CD4-positive, alpha-beta T cell treated with Interleukin-10 for 1 hour (primary cell): ENCODE measurements around the gene ILKAP.
A peak's percentile ranks its signal among the peaks of the same experiment; 100 is the strongest.

ENCODE experiments used
- DNase-seq: peaks from one replicate; pipeline ENCODE4 v3.0.0-alpha.2; 2020

The ILKAP gene

DNA sequence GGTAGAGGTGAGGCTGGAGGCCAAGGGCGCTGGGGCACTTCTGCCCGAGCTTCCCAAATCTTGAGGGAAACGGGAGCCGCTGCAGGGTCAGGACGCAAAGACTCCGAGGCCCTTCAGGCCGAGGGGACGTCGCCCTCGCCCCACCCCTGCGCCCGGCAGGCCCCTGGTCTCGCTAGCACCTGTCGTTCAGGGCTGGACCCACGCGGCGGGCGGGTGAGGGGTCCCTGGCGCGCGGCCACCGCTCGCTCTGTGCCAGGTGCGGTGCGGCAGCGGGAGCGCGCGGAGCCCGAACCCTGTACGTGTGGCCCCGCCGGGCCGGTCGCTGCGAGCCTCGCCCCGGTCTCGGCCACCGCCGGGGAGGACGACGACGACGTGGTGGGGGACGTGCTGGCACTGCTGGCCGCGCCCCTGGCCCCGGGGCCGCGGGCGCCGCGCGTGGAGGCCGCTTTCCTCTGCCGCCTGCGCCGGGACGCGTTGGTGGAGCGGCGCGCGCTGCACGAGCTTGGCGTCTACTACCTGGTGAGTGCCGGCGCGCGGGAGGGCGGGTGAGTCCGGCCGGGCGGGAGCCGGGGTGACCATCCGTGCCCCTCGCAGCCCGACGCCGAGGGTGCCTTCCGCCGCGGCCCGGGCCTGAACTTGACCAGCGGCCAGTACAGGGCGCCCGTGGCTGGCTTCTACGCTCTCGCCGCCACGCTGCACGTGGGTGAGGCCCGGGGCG is 39.9 kb downstream of the ILKAP start:
- DNase-seq, result no peak

DNA sequence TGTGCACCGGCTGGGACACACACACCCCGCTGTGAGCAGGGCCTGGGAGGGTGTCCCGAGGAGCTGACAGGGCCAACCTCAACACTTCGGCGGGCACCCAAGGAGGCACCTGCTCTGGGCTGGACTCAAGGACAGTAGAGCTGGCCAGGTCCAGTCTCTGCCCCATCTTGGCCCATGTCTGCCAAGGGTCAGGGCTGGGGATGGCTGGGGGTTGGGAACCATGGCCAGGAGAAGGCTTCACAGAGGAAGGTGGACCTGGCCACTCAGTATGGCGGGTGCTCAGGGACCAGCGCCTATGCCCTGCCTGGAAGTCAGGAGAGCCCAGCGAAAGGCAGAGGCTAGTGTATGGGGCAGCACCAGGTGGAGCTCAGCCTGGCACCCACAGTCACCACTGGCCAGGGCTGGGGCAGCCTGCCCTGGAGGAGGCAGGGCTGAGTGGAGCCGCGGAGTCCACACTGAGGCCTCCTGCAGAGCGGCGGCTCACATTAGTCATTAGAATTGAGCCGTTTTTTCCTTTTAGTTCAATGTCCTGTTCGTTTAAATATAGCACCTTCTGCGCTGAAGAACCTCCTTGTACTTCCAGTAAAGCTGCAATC is 40.6 kb downstream of the ILKAP start:
- DNase-seq, result no peak

DNA sequence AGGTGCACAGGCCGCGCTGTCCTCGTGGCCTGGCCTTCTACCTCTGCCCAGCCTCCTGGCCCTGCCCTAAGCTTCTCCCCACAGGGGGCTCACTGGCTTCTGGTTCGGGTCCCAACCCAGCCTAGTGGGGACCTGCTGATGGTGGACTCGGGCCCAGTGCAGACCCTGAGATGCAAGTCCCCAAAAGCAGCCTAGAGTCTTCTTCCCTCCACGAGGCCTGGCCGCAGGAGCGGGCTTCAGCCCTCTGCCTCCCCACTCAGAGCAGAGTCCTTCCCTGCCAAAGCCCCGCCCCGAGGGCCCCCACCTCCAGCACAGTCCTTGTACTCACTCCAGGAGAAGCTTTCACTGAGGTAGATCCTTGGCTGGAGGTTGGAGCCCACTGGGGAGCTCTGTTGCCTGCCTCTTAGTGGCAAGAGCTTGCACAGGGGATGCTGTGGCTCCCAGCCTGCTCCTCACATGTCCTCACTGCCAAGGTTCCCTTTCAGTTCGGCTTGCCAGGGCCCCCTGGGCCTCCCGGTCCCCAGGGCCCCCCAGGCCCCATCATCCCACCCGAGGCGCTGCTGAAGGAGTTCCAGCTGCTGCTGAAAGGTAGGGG is 41.1 kb downstream of the ILKAP start:
- no peak for DNase-seq

DNA sequence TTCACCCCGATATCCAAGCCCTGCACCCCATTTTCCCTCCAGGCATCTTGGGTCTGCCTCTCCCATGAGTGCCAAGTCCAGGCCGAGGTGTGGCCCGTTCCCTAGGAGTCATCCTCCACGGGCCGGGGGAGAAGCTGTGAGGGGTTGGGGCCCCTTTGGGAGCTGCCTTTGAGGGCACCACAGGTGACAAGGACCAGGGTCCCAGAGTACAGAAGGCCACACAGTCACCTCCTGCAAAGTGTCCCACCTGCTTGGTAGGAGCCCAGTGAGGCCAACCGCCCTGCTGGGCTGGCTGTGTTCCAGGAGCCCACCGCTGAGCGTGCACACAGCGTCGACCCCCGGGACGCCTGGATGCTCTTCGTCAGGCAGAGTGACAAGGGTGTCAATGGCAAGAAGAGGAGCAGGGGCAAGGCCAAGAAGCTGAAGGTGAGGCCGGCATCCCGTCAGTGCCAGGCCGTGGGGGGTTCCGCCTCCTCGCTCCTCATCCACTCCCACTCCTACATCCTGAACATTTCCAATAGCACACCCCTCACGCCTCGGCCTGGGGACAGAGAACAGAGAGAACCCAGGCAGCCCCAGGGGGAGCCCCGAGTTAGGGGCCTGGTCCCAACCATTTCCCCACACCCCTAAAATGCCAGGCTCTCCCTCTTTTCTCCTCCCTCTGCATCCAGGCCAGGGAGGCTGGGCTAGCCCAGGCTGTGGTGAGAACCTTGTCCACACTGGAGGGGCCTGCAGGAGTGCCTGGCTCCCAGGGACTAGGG is 42.0 kb downstream of the ILKAP start:
- no peak for DNase-seq

DNA sequence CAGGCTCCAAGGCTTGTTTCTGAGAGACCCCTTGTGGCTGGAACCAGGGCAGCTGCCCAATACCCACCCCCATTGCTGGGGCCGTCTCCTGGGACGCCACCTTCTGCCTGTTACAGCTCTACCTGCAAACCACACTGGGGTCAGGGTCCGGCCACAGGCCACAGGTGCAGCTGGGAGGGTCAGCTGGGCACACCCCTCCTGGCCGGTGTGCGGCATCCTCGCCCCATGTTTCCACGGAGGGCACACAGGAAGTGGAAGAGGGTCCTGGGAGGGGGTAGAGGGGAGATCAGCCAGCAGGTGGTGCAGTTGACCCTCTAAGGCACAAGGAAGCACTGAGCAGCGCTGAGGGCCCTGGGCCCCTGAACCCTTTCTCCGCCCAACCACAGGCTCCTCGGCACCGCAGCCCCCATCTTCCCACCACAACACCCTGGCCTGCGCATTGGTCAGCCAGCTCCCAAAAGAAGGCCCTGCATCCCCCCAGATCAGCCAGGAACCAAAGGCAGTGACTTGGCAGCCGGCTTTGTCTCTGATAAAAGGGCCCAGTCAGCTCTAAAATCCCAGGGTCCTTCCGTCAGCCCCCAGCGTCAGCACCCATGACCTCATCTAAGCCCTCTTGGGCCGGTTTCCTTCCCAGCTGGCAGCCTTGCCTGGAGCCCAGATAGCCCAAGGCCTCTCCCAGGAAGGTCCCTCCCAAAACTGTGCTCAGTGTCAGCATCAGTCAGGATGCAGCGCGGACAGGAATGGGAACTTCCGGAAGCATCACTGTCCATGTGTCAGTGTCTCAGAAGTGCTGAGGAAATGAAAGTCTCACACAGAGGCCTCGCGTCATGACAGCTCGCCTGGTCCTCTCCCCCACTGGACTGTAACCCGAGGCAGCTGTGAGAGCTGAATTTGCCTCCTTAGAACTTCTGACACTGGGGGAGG is 43.0 kb downstream of the ILKAP start:
- no peak for DNase-seq

DNA sequence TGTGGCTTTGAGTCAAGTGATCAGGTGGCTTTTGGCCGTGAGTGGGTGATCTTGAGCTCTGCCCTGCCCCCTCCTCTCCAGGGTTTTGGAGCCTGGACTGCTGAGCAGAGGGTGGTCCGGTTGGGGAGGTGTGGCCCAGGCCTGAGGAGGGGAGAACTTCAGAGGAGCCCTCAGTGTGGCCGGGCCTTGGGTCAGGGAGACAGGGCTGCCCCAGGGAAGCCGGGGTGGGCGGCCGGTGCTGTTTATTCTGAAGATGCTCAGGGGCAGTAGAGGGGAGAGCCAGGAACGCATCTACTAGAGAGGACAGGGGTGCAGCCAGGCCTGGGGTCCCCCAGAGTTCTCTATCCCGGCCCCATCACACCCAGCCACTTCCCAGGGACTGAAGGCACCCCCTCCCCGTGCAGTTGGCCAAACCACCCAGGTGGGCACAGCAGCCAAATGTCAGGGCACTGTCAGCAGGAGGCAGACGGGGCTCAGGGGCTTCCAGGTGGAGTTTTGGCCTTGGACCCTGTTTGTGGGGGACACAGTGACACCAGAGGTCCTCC is 43.8 kb downstream of the ILKAP start:
- no peak for DNase-seq

DNA sequence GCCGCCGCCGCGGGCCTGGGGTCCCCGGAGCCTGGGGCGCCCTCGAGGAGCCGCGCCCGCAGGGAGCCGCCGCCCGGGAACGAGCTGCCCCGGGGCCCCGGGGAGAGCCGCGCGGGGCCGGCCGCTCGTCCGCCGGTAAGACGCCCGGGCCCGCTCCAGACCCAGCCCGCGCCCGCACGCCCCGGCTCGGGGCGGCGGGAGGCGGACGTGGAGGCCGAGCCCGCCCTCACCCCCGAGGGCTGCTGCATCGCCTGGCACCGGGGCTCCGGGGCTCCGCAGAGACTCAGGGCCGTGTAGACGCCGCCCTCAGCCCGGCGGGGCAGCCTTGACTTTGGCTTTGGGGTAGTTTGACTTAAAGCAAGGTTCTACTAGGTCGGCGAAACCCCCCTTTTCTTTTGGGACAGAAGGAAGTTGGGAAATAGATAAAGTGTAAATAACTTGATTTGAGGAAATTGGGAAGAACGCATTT is 44.4 kb downstream of the ILKAP start:
- no peak for DNase-seq

DNA sequence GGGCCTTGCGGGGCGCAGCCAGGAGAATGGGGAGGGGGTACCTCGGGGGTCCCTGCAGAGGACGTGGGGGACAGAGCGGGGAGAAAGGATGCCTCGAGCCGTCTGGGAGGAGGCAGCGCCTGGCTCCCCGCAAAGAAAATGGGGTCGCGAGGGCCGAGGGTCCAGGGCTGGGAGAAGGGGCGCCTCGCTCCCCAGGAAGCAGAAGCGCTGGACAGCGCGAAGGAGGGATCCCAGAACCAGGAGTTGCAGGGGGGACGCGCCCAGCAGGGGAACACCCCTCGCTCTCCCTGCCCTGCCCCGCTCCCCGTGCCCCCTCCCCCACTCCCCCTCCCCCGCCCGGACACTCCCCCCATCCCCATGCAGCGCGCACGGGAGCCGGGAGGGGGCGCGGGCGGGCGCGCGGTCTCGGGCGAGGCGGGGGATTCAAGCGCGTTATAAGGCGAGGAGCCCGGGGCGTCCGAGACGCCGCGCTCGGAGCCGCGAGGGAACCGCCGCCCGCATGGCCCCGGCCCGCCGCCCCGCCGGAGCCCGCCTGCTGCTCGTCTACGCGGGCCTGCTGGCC is 44.9 kb downstream of the ILKAP start, which contains the start of gene ERFE:
Gene ERFE (plus strand): TSS at position 462 of the 562 bp plus-strand sequence. CDS start 38 bp downstream, at position 500.
- peak; percentile 46 for DNase-seq

DNA sequence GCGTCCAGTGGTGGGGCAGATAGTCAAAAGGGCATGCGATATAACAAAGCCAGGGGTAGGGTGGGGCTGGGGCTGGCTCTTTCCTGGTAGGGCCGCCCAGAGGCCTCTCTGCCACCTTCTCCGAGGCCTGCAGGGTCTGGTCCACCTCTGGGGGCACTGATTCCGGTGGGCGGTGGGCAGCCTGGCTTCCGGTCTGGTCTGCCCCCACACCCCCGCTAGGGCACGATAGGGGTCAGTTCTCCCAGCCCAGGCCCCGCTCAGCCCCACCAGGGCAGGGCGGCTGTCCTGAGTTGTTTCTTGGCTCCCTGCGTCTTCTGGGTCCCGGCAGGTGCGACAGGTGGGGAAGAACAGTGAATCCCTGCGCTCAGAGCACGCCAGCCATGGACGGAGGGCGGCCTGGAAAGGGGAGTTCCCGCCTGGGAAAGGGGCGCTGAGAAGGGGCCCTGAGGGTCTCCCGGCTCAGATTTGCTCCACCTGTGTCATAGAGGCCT is 45.4 kb downstream of the ILKAP start:
- no peak for DNase-seq

DNA sequence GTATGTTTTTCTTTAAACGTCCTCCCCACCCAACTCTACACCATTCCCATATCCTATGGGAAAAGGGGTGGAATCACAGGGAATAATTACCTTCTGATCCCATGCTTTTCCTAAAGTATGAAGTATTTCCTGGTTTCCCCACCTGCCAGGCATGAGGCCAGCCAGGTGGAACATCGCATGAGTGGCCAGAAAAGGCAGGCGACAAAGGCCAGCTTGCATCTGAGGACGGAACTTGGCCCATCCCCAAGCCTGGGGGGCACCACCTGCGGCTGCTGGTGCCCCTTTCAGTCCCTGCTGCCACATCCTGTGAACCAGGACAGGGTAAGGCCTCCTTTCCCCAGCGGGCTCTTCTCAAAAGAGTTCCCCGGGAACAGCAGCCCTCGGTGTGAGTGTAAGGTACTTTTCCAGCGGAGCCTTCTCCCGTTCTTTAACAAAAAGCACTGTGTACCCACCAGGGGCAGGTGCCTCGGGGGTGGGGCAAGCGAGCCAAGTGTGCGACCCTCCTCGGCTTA is 45.9 kb downstream of the ILKAP start:
- no peak for DNase-seq

DNA sequence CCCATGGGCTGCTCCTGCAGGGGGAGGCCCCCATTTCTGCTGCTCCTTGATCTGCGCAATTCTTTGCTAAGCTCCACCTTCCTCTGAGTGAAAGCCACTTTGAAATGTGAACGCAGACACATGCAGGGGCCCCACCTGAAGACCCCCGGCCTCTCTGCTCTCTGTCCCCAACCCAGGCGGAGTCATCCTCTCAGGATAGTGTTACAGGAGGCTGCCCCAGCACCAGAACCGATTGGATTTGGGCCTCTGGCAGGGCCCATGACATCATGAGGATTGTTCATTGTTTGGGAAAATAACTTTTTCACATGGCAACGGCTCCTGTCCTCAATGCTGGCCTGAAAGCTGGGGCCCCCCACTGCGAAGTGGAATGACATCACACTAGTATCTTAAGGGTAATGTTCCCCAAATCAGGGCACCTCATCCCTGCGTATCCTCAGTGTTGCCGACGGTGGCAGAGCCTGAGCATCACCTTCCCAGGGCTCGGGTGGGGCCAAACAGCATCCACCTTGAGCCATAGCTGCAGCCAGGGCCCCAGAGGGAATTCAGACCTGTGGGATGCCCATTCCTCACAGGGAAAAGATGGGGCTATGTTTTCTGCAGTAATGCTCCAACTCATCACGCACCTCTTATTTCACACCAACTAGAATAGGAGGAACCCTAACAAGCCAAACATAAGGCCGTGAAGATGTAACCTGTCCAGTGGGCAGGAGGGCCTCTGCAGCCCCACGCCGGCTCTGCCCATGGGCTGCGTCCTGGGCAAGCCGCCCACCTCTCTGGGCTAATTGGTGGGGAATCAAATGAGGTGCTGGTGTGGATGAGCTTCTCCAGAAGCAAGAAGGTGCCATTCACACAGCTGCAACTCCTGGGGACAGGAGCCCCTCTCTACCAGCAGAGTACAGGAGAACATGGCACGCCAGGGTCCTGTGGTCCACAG is 47.5 kb downstream of the ILKAP start:
- no peak for DNase-seq

DNA sequence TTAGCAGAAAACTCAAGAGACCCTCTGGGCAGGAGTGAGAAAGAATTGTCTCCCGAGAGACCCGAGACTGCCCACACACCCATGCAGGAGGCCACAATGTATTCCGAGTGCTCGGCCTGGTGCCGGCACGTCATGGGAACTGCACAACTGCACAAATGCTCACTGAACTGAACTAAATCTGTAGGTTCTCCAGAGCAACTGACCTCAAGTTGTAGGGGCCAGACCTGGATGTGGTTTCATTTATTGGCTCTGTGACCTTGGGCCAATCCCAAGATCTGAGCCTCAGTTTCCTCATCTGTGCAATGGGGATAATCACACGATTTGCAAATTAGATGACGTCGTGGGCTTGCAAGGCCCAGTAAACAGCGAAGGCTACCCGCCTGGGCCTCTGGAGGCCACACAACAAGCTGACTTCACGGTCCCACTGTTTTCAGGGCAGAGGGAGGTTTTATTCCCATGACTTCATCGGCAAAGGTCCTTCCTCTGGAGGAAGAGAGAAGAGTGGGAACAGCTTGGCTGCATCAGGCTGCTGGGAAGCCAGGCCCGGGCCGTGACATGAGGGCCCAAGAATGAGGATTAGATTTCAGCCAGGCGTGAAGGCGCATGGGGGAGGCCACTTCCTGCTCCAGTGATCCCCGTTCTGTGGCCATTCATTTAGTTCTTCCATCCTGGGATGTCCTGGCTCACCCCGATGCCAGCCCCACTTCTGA is 48.3 kb downstream of the ILKAP start:
- no peak for DNase-seq

DNA sequence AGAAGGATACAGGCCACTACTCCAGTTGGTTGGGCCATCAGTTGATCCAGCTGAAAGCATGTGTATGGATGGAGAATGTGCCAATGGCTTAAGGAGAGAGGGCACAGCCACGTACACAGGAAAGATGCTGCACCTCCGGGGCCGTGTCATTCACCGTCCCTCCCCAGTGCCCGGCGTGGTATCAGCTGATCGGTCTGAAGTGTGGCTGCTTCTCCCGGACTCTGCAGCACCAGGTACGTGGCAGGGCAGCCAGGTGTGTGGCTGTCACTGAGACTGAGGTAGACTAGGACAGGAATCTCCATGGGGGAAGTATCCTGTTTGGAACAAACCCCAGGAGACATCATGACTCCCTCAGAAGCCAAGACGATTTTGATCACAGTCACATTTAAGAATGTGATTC is 48.9 kb downstream of the ILKAP start:
- no peak for DNase-seq

DNA sequence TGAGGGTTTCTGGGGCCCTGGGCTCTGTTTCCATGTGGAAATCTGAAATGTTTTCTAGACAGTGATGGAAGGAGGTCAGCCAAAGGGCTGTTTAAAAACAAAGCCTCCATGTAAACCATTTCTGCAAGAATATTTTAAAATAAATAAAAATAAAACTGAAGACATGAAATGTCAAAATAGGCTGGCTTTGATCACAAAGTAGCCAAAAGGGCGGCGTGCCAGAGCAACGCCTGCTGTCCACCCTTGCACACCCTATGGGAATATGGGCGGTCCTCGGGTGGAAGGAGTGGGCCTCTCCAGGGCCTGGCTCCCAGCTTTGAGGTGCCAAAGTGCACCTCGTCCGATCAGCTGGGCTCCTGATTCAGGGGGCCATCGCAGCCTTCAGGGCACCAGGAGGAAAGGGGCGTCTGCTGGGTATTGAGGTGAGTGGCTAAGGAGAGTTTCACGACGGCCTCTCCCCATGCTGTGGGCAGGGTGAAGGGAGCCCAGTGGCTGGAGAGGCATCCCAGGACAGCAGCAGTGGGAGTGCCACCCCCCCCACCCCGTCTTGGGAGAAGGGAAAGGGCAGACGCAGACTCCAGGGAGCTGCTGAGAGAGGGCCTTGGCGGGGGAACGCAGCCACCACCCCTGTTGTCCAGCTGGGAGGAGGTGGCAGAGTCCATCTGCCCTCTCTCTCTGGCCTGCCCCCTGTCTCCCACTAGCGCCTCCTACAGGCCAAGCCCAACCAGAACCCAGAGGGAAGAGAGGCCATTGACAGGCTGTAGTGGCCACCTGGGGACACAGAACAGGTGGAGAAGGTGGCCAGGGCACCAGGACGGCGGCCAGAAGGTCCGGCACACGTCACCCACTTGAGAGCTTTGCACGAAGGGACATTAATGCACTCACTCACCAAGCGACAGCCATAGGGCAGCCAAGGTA is 50.5 kb downstream of the ILKAP start:
- no peak for DNase-seq

DNA sequence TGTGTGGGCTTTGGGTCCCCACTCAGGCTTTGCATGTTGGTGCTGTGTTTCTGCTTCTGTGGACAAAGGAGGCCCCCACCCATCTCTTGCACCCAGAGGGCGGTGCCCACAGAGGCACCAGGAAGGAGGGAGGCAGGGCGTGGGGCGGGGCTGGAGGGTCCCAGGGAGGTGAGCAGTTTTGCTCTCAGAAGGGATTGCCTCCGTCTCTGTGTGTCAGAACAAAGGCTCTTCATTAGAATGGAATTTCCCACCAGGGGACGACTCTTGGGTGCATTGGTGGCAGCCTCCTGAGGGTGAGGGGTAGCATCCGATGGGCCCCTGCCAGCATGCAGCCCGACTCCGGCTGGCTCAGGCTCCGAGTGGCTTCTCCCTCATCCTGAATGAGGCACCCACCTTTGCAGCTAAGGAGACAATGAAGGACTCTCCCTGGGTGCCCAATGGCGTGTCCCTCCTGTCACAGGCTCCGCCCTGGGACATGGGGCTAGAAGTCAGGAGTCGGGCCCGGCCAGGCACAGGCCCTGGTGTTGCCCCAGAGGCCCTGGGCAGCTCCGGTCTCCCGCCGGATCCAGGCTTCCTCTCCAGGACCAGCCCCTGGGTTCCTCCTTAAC is 51.8 kb downstream of the ILKAP start:
- DNase-seq, result no peak

DNA sequence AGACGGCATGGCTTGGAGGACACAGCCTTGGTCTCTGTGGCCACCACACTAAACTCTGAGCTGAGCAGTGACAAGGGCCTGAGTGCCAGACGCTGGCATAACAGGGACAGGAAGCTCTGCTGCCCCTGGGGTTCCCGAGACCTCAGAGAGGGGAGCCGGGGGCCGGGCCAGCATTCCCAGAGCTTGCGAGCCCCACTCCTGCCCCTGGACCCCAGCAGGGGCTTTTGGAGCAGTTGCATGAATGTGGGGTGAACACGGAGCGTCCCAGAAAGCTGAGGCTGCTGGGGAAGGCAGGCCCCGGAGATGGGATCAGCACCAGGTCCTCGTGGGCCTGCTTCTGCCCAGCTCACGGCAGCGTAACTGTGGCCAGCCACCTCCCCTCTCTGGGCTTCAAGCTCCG is 52.3 kb downstream of the ILKAP start:
- no peak for DNase-seq

DNA sequence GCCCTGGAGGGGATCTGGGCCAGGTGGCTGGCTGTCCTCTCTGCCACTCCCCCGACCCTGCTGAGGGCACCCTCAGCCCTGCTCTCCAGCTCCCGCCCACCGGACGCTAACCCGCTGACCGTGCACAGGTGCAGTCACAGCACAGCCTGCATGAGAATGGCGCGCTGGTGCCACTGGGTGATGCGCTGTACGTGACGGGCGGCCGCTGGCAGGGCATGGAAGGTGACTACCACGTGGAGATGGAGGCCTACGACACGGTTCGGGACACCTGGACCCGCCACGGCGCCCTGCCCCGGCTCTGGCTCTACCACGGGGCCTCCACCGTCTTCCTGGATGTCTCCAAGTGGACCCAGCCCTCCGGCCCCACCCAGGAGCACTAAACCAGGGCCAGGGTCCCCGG is 52.8 kb downstream of the ILKAP start:
- DNase-seq, result no peak
